Panc1 (cell line): ENCODE measurements around the gene EHD1. TPM values are rescaled to one million over a fixed set of nuclear protein-coding genes. Genes with fewer than 3 reads are reported as not detected.
A peak's percentile ranks its signal among the peaks of the same experiment; 100 is the strongest.

Experiments used
- ATAC-seq: fragments of 200-7000 bp; cut with Tn5 transposase; 2 replicates; pipeline ENCODE4 v1.9.1; 2020; ENCODE audit warnings: mild to moderate bottlenecking, moderate library complexity
- BruUV-seq: library from RNA; stranded (reverse); fragments of 400-500 nt; replicated peaks from 2 replicates; lab custom pipeline; 2021; lab: Mats Ljungman, UMichigan
- CTCF ChIA-PET: fragments of 300-600 bp; sonication (Branson Sonifier 250); formaldehyde crosslinking; loops from one replicate; lab custom pipeline; 2022; ENCODE audit warnings: antibody characterized with exemption; lab: Charles Lee
- POLR2A ChIA-PET: fragments of 300-600 bp; sonication (Branson Sonifier 250); formaldehyde crosslinking; loops from one replicate; lab custom pipeline; 2022; ENCODE audit warnings: antibody characterized with exemption; lab: Charles Lee
- DNase-seq: peaks from one replicate; pipeline ENCODE4 v3.0.0-alpha.2; 2010; ENCODE audit warnings: low read depth, low spot score
- H3K27ac ChIP-seq: 2 replicates; pipeline ENCODE4 v1.5.1; 2011; ENCODE audit warnings: mild to moderate bottlenecking, low read length, inconsistent platforms
- H3K27me3 ChIP-seq: fragments of 200-500 bp; sonication (Bioruptor generic); 2 replicates; pipeline ENCODE4 v1.6.0; 2014; ENCODE audit warnings: low read length, inconsistent platforms; ENCODE audit not compliant: control insufficient read depth, insufficient read depth
- H3K36me3 ChIP-seq: fragments of 200-500 bp; sonication (Bioruptor generic); 2 replicates; pipeline ENCODE4 v1.5.1; 2014; ENCODE audit warnings: inconsistent platforms, mild to moderate bottlenecking, low read length, moderate library complexity; ENCODE audit not compliant: control insufficient read depth, insufficient read depth
- H3K4me1 ChIP-seq: 2 replicates; pipeline ENCODE4 v1.5.1; 2011; ENCODE audit warnings: inconsistent platforms, mild to moderate bottlenecking, low read length, moderate library complexity; ENCODE audit not compliant: control insufficient read depth, insufficient read depth
- H3K4me3 ChIP-seq, 2 experiments: 2 replicates each; pipeline ENCODE4 v1.5.1; 2011 to 2012; ENCODE audit warnings: low read depth in 2 of 2, low read length in 2 of 2, mild to moderate bottlenecking in 2 of 2, inconsistent platforms in 1 of 2, moderate library complexity in 1 of 2
- H3K9me3 ChIP-seq: fragments of 200-500 bp; sonication (Bioruptor generic); 2 replicates; pipeline ENCODE4 v1.5.1; 2014; ENCODE audit warnings: low read depth, mild to moderate bottlenecking, inconsistent platforms, low read length, moderate library complexity; ENCODE audit not compliant: control insufficient read depth, insufficient read depth
- POLR2AphosphoS5 ChIP-seq: IDR thresholded peaks from 2 replicates; pipeline ENCODE4 v1.6.1; 2012; ENCODE audit warnings: mild to moderate bottlenecking, low read depth, low read length, moderate library complexity
- SIN3A ChIP-seq: IDR thresholded peaks from 2 replicates; pipeline ENCODE4 v1.6.1; 2012; ENCODE audit warnings: low read depth, mild to moderate bottlenecking, low read length, moderate library complexity, borderline replicate concordance; ENCODE audit not compliant: insufficient read depth
- TCF7L2 ChIP-seq: IDR thresholded peaks from 2 replicates; pipeline ENCODE4 v1.6.1; 2011; ENCODE audit warnings: mild to moderate bottlenecking, low read depth, low read length, inconsistent platforms
- in situ Hi-C: cut with HindIII; loops from 2 replicates; pipeline ENCODE4 v1.10.0; 2016; ENCODE audit warnings: low sequenced_read_pairs, low pct_unique_long_range_greater_than_20kb
- intact Hi-C: fragments of 100-400 bp; cut with micrococcal nuclease; formaldehyde crosslinking; loops from one replicate; pipeline ENCODE4 v1.10.0; 2022; ENCODE audit not compliant: unreplicated experiment
- total RNA-seq: library from RNA; stranded (reverse); gene quantifications from one replicate; pipeline ENCODE4 v1.2.1, GENCODE V29; 2021; ENCODE audit not compliant: unreplicated experiment
- TF ChIP-seq, protein P1 (sequence below), 2 experiments: IDR thresholded peaks; 2 replicates each; pipeline ENCODE4 v1.6.1; 2011 to 2012; ENCODE audit warnings: low read depth in 2 of 2, control low read depth in 1 of 2, low read length in 1 of 2, mild to moderate bottlenecking in 1 of 2, moderate library complexity in 1 of 2; ENCODE audit not compliant: insufficient read depth in 1 of 2
- TF ChIP-seq, protein P2 (sequence below): fragments of 450-650 bp; IDR thresholded peaks from 2 replicates; pipeline ENCODE4 v1.5.1; 2017; ENCODE audit warnings: mild to moderate bottlenecking

The EHD1 gene
- total RNA-seq, 1 experiment from 2014 or later: 186 TPM

- in situ Hi-C loops: no loop called here
- H3K27ac ChIP-seq: no peak overlapping the region
- H3K4me1 ChIP-seq: peaks cover 36% of the 10 kb centered on the region
Measured at GRCh38 chr11:64843686-64844329, 34.6 kb downstream of the EHD1 start.

DNA sequence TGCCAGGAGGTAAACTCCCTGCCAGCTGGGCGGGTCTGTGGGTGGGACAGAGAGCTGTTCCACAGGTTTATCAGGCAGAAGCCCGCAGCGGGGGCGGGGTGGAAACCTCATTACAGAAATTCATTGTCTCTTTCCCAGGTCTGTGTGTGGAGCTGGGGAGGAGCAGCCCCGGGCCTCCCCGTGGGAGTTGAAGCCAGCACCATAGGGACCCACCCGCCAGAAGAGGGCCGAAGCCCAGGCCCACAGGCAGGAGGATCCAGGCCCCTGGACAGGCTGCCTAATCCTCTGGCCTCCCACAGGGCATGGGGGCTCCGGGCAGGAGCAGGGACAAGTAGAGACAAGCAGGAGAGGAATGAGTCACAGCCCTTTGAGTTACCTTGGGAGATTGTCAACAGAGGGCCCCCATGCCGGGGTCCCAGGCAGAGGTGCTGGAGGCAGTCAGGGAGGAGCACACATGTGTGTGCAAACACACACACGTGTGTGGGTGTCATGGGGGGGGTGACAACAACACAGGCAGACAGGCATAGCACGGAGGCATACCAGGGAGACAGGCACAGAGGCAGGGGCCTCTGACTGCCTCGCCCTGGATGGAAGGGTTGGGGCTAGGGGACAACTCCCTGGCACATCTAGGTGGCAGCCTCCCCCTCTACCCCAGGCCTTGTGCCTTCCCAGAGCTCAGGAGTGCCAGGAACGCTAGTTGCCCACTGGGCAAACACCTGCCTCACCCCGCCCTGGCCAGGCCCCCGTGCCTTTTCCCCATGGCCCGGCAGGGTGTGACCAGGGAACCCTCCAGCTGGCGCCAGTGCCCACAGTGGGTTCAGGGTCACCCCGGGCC is 35.4 kb downstream of the EHD1 start:
- no peak overlapping the region for H3K4me3 ChIP-seq
- BruUV-seq: no TSS peak
- peak overlapping the region; percentile 76 for H3K27ac ChIP-seq
- no peaks in the 10 kb centered on the region; the same call in 1 of the 2 replicates for H3K36me3 ChIP-seq
- DNase-seq (no peak), ATAC-seq (no peak)
- TF ChIP-seq, protein P1, sequence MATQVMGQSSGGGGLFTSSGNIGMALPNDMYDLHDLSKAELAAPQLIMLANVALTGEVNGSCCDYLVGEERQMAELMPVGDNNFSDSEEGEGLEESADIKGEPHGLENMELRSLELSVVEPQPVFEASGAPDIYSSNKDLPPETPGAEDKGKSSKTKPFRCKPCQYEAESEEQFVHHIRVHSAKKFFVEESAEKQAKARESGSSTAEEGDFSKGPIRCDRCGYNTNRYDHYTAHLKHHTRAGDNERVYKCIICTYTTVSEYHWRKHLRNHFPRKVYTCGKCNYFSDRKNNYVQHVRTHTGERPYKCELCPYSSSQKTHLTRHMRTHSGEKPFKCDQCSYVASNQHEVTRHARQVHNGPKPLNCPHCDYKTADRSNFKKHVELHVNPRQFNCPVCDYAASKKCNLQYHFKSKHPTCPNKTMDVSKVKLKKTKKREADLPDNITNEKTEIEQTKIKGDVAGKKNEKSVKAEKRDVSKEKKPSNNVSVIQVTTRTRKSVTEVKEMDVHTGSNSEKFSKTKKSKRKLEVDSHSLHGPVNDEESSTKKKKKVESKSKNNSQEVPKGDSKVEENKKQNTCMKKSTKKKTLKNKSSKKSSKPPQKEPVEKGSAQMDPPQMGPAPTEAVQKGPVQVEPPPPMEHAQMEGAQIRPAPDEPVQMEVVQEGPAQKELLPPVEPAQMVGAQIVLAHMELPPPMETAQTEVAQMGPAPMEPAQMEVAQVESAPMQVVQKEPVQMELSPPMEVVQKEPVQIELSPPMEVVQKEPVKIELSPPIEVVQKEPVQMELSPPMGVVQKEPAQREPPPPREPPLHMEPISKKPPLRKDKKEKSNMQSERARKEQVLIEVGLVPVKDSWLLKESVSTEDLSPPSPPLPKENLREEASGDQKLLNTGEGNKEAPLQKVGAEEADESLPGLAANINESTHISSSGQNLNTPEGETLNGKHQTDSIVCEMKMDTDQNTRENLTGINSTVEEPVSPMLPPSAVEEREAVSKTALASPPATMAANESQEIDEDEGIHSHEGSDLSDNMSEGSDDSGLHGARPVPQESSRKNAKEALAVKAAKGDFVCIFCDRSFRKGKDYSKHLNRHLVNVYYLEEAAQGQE (IDR thresholded peaks at IDR 0.05; ENCODE audit: insufficient read depth in 1 of 2, low read depth in 2 of 2, low read length in 1 of 2): no peak
- TF ChIP-seq, protein P2, sequence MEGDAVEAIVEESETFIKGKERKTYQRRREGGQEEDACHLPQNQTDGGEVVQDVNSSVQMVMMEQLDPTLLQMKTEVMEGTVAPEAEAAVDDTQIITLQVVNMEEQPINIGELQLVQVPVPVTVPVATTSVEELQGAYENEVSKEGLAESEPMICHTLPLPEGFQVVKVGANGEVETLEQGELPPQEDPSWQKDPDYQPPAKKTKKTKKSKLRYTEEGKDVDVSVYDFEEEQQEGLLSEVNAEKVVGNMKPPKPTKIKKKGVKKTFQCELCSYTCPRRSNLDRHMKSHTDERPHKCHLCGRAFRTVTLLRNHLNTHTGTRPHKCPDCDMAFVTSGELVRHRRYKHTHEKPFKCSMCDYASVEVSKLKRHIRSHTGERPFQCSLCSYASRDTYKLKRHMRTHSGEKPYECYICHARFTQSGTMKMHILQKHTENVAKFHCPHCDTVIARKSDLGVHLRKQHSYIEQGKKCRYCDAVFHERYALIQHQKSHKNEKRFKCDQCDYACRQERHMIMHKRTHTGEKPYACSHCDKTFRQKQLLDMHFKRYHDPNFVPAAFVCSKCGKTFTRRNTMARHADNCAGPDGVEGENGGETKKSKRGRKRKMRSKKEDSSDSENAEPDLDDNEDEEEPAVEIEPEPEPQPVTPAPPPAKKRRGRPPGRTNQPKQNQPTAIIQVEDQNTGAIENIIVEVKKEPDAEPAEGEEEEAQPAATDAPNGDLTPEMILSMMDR: no peak
- no peaks in the 10 kb centered on the region for H3K27me3 ChIP-seq
- H3K4me1 ChIP-seq: peaks cover 28% of the 10 kb centered on the region
- H3K9me3 ChIP-seq: no peaks in the 10 kb centered on the region
- ChIA-PET CTCF (interaction anchor here (0.7 to 1.1 kb wide), 2 partner anchors 23 to 45 kb away, joined by 3 to 6 read pairs; no protein-coding TSS in a partner anchor), POLR2A (interaction anchor here (0.6 kb wide), 1 partner anchor 10 kb away, joined by 4 read pairs; no protein-coding TSS in a partner anchor)
- in situ Hi-C loops (no loop called here), intact Hi-C loops (loop anchor here (10.0 kb wide), 2 partner anchors 182 to 272 kb away; partner anchors contain the start of genes SNX15, TM7SF2 and ZNHIT2)

More at GRCh38 chr11:64843686-64844329, 34.6 kb downstream of the EHD1 start:
- BruUV-seq: no TSS peak
- intact Hi-C loops: loop anchor here (10.0 kb wide), 2 partner anchors 181 to 271 kb away; partner anchors contain the start of genes SNX15, TM7SF2 and ZNHIT2
- H3K4me3 ChIP-seq: peak overlapping the region; percentile 42 to 50
- H3K27me3 ChIP-seq: no peaks in the 10 kb centered on the region
- CTCF ChIA-PET: interaction anchor here (0.6 to 1.1 kb wide), 3 partner anchors 9 to 55 kb away, joined by 3 read pairs; no protein-coding TSS in a partner anchor
- no peak for ATAC-seq
- POLR2A ChIA-PET: interaction anchor here (0.6 kb wide), 1 partner anchor 9 kb away, joined by 4 read pairs; no protein-coding TSS in a partner anchor
- TF ChIP-seq SIN3A: no peak
- TF ChIP-seq, protein P2: no peak
- TF ChIP-seq TCF7L2: no peak
- TF ChIP-seq, protein P1 (IDR thresholded peaks at IDR 0.05; ENCODE audit: insufficient read depth in 1 of 2, low read depth in 2 of 2, low read length in 1 of 2): no peak
- TF ChIP-seq POLR2AphosphoS5: no peak
- H3K36me3 ChIP-seq: no peaks in the 10 kb centered on the region; the same call in 1 of the 2 replicates
- DNase-seq: no peak
- H3K9me3 ChIP-seq: no peaks in the 10 kb centered on the region
